Ovary (tissue), 9 donors: ENCODE results near the gene CCDC27. TPM values are rescaled to one million over a fixed set of nuclear protein-coding genes. Genes with fewer than 3 reads are reported as not detected.
"Not testable (repeated sequence)": the region's sequence is repeated elsewhere in the genome, so short reads cannot be mapped to it uniquely, and the experiment has no call there.

Experiments used
- DNase-seq, 5 donors: peaks; one replicate each; pipeline ENCODE4 v3.0.0-alpha.2; 2019 to 2020
- H3K27ac ChIP-seq, 2 donors: fragments of 200-600 bp; one replicate each; pipeline versions ENCODE4 v1.5.1 to v1.8.0; 2019 to 2022
- H3K27me3 ChIP-seq: fragments of 200-600 bp; one replicate; pipeline ENCODE4 v1.8.0; 2022
- H3K36me3 ChIP-seq: fragments of 200-600 bp; sonication (generic); one replicate; pipeline ENCODE4 v1.5.1; 2019
- H3K4me1 ChIP-seq: one replicate; pipeline ENCODE4 v1.8.1; 2013; ENCODE audit warnings: mild to moderate bottlenecking, moderate library complexity; ENCODE audit not compliant: insufficient read depth
- H3K4me3 ChIP-seq: fragments of 200-600 bp; sonication (generic); one replicate; pipeline ENCODE4 v1.5.1; 2017
- H3K9me3 ChIP-seq, 2 donors: fragments of 200-600 bp in 1 of 2; sonication (generic) in 1 of 2; one replicate each; pipeline versions ENCODE4 v1.5.1 to v1.8.1; 2013 to 2019; ENCODE audit warnings: mild to moderate bottlenecking in 1 of 2, moderate library complexity in 1 of 2
- CTCF ChIP-seq, 3 donors: fragments of 450-650 bp in 2 of 3; fragments of 200-600 bp in 1 of 3; IDR thresholded peaks; one replicate each; pipeline versions ENCODE4 v1.5.1 to v1.8.0; 2016 to 2022; ENCODE audit warnings: antibody characterized with exemption in 3 of 3, mild to moderate bottlenecking in 1 of 3
- EP300 ChIP-seq: sonication (generic); formaldehyde crosslinking; IDR thresholded peaks from one replicate; pipeline ENCODE4 v1.6.1; 2017; ENCODE audit warnings: antibody characterized with exemption
- POLR2A ChIP-seq: fragments of 450-650 bp; IDR thresholded peaks from one replicate; pipeline ENCODE4 v1.6.1; 2017; ENCODE audit warnings: antibody characterized with exemption, mild to moderate bottlenecking, moderate library complexity
- WGBS, 3 donors: extraction: QIAGEN DNeasy Blood & Tissue Kit in 1 of 3; methylation state at CpG; one replicate each; pipeline versions ENCODE4 v1.1.5 to v1.1.7; 2013 to 2017; 5-methylcytosine and 5-hydroxymethylcytosine counted together
- intact Hi-C, 4 donors: fragments of 100-400 bp; cut with DNase I; formaldehyde crosslinking; loops; one replicate each; pipeline versions ENCODE4 v1.11.0 to v1.15.1; 2022 to 2023
- polyA plus RNA-seq, 2 donors: library from polyadenylated mRNA; stranded (reverse); fragments of 200-250 nt in 1 of 2; fragments of 350-450 nt in 1 of 2; fragmentation: Illumina TruSeq in 1 of 2; extraction: RNeasy Lipid Tissue Mini Kit (QIAGEN cat#74804) in 1 of 2; gene quantifications; one replicate each; pipeline ENCODE4 v1.2.3, GENCODE V29; 2013 to 2014
- total RNA-seq, 7 donors: library from RNA; depleted of rRNA in 2 of 7; stranded (reverse); fragments of >200 nt in 2 of 7; fragmentation: NEBNext Ultra II Directional in 3 of 7; extraction: Animal tissue kit (Norgen Biotek cat#: 25700) in 3 of 7; gene quantifications; one replicate each; pipeline versions ENCODE4 v1.1.0 to v1.2.4, GENCODE V29; 2016 to 2023
- donor health status: DM: no; HTN: no; CAD: no; lungs with moderate emphysema.
- donor health status: DM: no; HTN: no; CAD: no.
- donor health status: Bipolar disorder and iron deficiency.
- donor health status: DM: yes; HTN: yes; CAD: no.
- donor health status: DM: no; HTN: no; CAD: no.
- donor health status: DM: yes; HTN: yes; CAD: no.

CCDC27 gene
- total and polyA plus RNA-seq, 9 donors, result 0.05 TPM; not detected in 8

GRCh38 chr1:3747522-3747848, 4.8 kb upstream of the CCDC27 start:
- H3K27me3 ChIP-seq, result no peaks in the 10 kb centered on the region

DNA sequence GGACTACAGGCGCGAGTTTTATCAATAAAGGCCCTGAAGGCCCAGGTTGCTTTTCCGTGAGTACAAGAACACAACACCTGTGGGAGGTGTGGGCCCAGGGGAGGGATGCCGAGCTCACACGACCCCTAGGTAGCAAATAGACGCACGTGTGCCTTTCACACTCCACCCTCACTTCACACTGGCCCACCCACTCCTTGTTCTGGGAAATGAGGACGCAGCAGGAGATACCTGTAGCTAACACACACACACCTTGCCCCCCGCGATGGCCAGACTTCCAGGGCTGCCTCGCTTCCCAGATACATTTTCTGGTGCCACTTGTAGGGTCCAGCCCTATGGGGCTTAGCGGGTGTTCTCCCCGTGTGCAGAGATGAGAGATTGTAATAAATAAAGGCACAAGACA, 4.3 kb upstream of the CCDC27 start:
- TF ChIP-seq POLR2A (no peak), CTCF (IDR thresholded peaks at IDR 0.05) (no peak), EP300 (no peak)
- Histone ChIP-seq H3K27ac (no peak overlapping the region), H3K27me3 (no peaks in the 10 kb centered on the region), H3K4me3 (peak overlapping the region; percentile 78), H3K36me3 (no peaks in the 10 kb centered on the region), H3K4me1 (peaks cover 14% of the 10 kb centered on the region), H3K9me3 (no peaks in the 10 kb centered on the region)
- intact Hi-C loops, result no loop called here
- DNase-seq, result peak in 1 of 5 donors; percentile 27
- 65 to 72% (median 67%) methylated on average over 13 of the region's 13 CpGs for WGBS, 3 donors

More at GRCh38 chr1:3747522-3747848, 4.8 kb upstream of the CCDC27 start:
- intact Hi-C loops, result no loop called here
- 27 to 38% (median 32%) methylated on average over 6 of the region's 6 CpGs for WGBS, 3 donors
- no peak for TF ChIP-seq POLR2A
- no peak for TF ChIP-seq CTCF (IDR thresholded peaks at IDR 0.05)
- TF ChIP-seq EP300, result no peak
- no peak for DNase-seq
- H3K4me3 ChIP-seq, result peak overlapping the region; percentile 78
- peaks cover 14% of the 10 kb centered on the region for H3K4me1 ChIP-seq
- H3K9me3 ChIP-seq, result no peaks in the 10 kb centered on the region
- H3K27ac ChIP-seq, result peak overlapping the region in 1 of 2 donors; percentile 62
- H3K36me3 ChIP-seq, result no peaks in the 10 kb centered on the region

- DNase-seq, H3K27me3 ChIP-seq, H3K4me3 ChIP-seq, intact Hi-C loops, H3K27ac ChIP-seq, H3K9me3 ChIP-seq, H3K36me3 ChIP-seq: not testable (repeated sequence)
- WGBS, 3 donors, result 56 to 70% (median 57%) methylated on average over 15 of the region's 15 CpGs
- H3K4me1 ChIP-seq, result peaks cover 14% of the 10 kb centered on the region
Observed at GRCh38 chr1:3748316-3748900, 3.8 kb upstream of the CCDC27 start.

GRCh38 chr1:3749512-3749911, 2.7 kb upstream of the CCDC27 start:
- Histone ChIP-seq H3K4me1 (peaks cover 14% of the 10 kb centered on the region), H3K9me3 (no peaks in the 10 kb centered on the region), H3K27ac (no peak overlapping the region), H3K4me3 (no peak overlapping the region), H3K27me3 (no peaks in the 10 kb centered on the region), H3K36me3 (no peaks in the 10 kb centered on the region)
- no peak for TF ChIP-seq CTCF (IDR thresholded peaks at IDR 0.05)
- TF ChIP-seq POLR2A, result no peak
- TF ChIP-seq EP300, result no peak
- intact Hi-C loops, result no loop called here
- no peak for DNase-seq
- 72 to 75% (median 72%) methylated on average over 5 of the region's 5 CpGs for WGBS, 3 donors

DNA sequence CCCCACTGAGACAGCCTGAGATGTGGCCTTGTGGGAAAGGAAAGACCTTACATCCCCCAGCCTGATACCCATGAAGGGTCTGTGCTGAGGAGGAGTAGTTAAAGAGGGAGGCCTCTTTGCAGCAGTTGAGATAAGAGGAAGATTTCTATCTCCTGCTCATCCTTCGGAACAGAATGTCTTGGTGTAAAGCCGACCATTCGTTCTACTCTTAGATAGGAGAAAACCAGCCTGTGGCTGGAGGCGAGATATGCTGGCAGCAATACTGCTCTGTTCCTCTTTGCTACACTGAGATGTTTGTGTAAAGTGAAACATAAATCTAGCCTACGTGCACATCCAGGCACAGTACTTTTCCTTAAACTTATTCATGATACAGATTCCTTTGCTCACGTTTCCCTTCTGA, 1.5 kb upstream of the CCDC27 start:
- no peak overlapping the region for H3K27ac ChIP-seq
- no peak for DNase-seq
- TF ChIP-seq EP300 (no peak), POLR2A (no peak), CTCF (IDR thresholded peaks at IDR 0.05) (no peak)
- H3K27me3 ChIP-seq, result no peaks in the 10 kb centered on the region
- H3K9me3 ChIP-seq, result no peaks in the 10 kb centered on the region
- H3K4me3 ChIP-seq, result no peak overlapping the region
- intact Hi-C loops, result no loop called here
- H3K36me3 ChIP-seq, result no peaks in the 10 kb centered on the region
- 19% methylated on average over 6 of the region's 6 CpGs for WGBS, 3 donors
- peaks cover 11% of the 10 kb centered on the region for H3K4me1 ChIP-seq
